SK-N-MC (cell line): Measurements from ENCODE around the gene CPLX1.

Experiments
- DNase-seq: peaks from one replicate; pipeline ENCODE4 v3.0.0-alpha.2; 2011; ENCODE audit warnings: low read depth, low spot score
- H3K27ac ChIP-seq: fragments of 200-600 bp; sonication (generic); 2 replicates; pipeline ENCODE4 v1.5.1; 2016; ENCODE audit warnings: mixed run types
- H3K36me3 ChIP-seq: fragments of 200-600 bp; sonication (generic); 2 replicates; pipeline ENCODE4 v1.6.1; 2017; ENCODE audit warnings: antibody characterized with exemption, low read length, mixed read lengths; ENCODE audit not compliant: insufficient read depth
- H3K4me3 ChIP-seq: fragments of 200-600 bp; sonication (generic); 2 replicates; pipeline ENCODE4 v1.5.1; 2016
- H3K9ac ChIP-seq: fragments of 200-600 bp; sonication (generic); 2 replicates; pipeline ENCODE4 v1.8.0; 2017; ENCODE audit warnings: mixed run types, mixed read lengths; ENCODE audit not compliant: insufficient read length
- H3K9me3 ChIP-seq: fragments of 200-600 bp; sonication (generic); 2 replicates; pipeline ENCODE4 v1.6.1; 2017; ENCODE audit warnings: low read depth, mild to moderate bottlenecking, antibody characterized with exemption, low read length, moderate library complexity, mixed read lengths
- EZH2 ChIP-seq: fragments of 200-600 bp; sonication (generic); IDR thresholded peaks from one replicate; pipeline ENCODE4 v1.6.1; 2017; ENCODE audit warnings: antibody characterized with exemption
- FOXP2 ChIP-seq: optimal IDR thresholded peaks from 2 replicates; pipeline ENCODE3; 2011; ENCODE audit warnings: mild to moderate bottlenecking, moderate library complexity; ENCODE audit not compliant: insufficient read depth; ENCODE audit errors: extremely low read length, control extremely low read depth
- POLR2AphosphoS5 ChIP-seq: IDR thresholded peaks from 2 replicates; pipeline ENCODE4 v1.6.1; 2012; ENCODE audit warnings: mild to moderate bottlenecking, low read depth, low read length, borderline replicate concordance

CPLX1 gene

DNA sequence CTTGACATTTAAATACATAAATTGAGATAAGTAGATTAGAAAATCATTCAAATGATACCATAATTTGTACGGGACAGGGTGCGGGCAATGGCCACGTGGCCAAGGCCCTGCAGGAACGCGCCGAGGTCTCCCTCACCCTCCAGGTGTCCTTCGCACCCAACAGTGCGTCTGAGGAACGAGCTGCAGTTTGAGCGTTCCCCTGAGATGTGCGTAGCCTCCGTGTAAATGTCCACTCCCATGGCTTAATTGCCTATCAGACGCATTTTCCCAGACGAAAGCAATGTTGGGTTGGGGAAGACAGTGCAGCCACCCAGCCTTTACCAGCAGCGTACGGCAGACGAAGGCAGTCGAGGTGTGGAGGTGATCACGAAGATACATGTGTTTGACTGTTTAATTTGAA is 56.4 kb downstream of the CPLX1 start:
- Histone ChIP-seq H3K27ac (0 out of 2 replicates have a peak overlapping the region, but pooled peaks have one; percentile 16), H3K36me3 (peaks cover 60% of the 10 kb centered on the region), H3K4me3 (no peak overlapping the region), H3K9ac (no peak overlapping the region), H3K9me3 (no peaks in the 10 kb centered on the region)
- no peak for DNase-seq
- no peak for TF ChIP-seq EZH2
- TF ChIP-seq FOXP2, result no peak
- TF ChIP-seq POLR2AphosphoS5, result no peak

DNA sequence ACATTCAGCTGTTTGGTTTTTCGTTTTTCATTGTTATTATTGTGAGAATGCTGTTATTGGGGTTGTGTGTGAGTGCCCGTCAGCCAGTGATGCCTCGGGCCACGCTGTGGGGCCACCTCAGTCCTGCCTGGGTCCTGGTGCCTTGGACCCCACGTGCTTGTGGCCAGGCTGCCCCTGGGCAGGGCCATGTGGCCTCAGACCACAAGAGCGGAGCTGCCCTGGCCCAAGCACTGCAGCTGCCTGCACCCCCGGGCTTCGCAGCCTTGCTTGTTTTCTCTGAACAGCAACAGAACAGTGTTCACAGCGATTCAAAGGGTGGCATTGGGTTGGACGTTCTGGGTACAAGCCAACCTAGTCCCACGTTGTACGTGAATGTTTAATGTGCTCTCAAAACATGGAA is 56.9 kb downstream of the CPLX1 start:
- no peak for DNase-seq
- Histone ChIP-seq H3K4me3 (no peak overlapping the region), H3K9ac (no peak overlapping the region), H3K27ac (peak overlapping the region; percentile 14; the same call in 1 of the 2 replicates), H3K36me3 (peaks cover 63% of the 10 kb centered on the region), H3K9me3 (no peaks in the 10 kb centered on the region)
- TF ChIP-seq EZH2 (no peak), POLR2AphosphoS5 (no peak), FOXP2 (no peak)

GRCh38 chr4:768076-768475 is 57.9 kb downstream of the CPLX1 start:
- no peak for DNase-seq
- H3K4me3 ChIP-seq, result no peak overlapping the region
- peaks cover 72% of the 10 kb centered on the region for H3K36me3 ChIP-seq
- no peaks in the 10 kb centered on the region for H3K9me3 ChIP-seq
- TF ChIP-seq EZH2 (no peak), POLR2AphosphoS5 (no peak; the same call in 1 of the 2 replicates), FOXP2 (no peak)
- H3K27ac ChIP-seq, result peak overlapping the region; percentile 77
- no peak overlapping the region for H3K9ac ChIP-seq

GRCh38 chr4:766559-767283 is 59.2 kb downstream of the CPLX1 start:
- DNase-seq, result no peak
- Histone ChIP-seq H3K27ac (peak overlapping the region; percentile 77), H3K36me3 (peaks cover 86% of the 10 kb centered on the region), H3K9ac (no peak overlapping the region), H3K4me3 (no peak overlapping the region), H3K9me3 (no peaks in the 10 kb centered on the region)
- TF ChIP-seq EZH2 (no peak), FOXP2 (no peak), POLR2AphosphoS5 (no peak)

DNA sequence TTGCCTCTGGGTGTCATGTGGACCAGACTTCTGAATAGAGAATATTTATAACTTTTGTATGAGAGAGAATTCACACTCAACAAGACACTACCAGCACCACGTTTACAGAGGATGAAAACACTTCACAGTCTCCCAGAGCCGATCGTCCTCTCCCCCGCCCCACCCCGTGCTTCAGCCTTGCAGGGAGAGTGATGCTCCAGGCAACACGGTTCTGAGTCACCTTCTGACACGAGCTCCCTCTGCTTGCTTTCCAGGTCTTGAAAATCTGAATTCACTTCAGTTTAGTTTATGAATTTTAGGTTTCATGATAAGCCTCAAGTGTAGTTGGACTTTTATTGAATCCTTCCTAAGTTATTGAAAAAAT is 59.8 kb downstream of the CPLX1 start:
- peak overlapping the region; percentile 77 for H3K27ac ChIP-seq
- no peak for DNase-seq
- TF ChIP-seq POLR2AphosphoS5 (no peak), EZH2 (no peak), FOXP2 (no peak)
- no peak overlapping the region for H3K4me3 ChIP-seq
- H3K9me3 ChIP-seq, result no peaks in the 10 kb centered on the region
- H3K9ac ChIP-seq, result no peak overlapping the region
- H3K36me3 ChIP-seq, result peaks cover 87% of the 10 kb centered on the region

- no peak overlapping the region for H3K9ac ChIP-seq
- H3K36me3 ChIP-seq, result peaks cover 89% of the 10 kb centered on the region
- TF ChIP-seq FOXP2 (no peak), POLR2AphosphoS5 (no peak), EZH2 (no peak)
- H3K4me3 ChIP-seq, result no peak overlapping the region
- H3K27ac ChIP-seq, result 0 out of 2 replicates have a peak overlapping the region, but pooled peaks have one; percentile 77
- no peak for DNase-seq
- H3K9me3 ChIP-seq, result no peaks in the 10 kb centered on the region
These were observed 61.3 kb downstream of the CPLX1 start for GRCh38 chr4:764405-765169.

DNA sequence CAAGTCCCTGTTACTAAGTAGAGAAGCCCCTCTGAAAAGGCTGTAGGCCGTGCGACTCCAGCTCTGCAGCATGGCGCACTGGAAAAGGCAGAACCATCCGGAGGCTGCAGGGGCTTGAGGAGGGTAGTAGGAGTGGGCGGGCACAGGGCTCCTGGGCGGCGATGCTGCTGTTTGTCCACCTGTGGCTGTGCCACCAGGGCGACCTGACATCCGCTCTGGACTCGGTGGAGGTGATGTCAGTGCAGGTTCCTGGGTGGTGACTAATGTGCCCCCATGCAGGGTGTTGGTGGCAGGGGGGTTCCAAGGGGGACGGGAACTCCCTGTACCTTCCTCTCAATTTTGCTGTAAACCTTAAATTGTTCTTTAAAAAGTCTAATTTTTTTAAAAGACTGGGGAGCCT is 62.0 kb downstream of the CPLX1 start:
- H3K4me3 ChIP-seq, result no peak overlapping the region
- H3K36me3 ChIP-seq, result peaks cover 83% of the 10 kb centered on the region
- H3K27ac ChIP-seq, result no peak overlapping the region
- no peak for DNase-seq
- no peak for TF ChIP-seq FOXP2
- TF ChIP-seq EZH2, result no peak
- TF ChIP-seq POLR2AphosphoS5, result peak; percentile 33; the same call in 1 of the 2 replicates
- H3K9ac ChIP-seq, result no peak overlapping the region
- no peaks in the 10 kb centered on the region for H3K9me3 ChIP-seq

GRCh38 chr4:763191-763810 is 62.6 kb downstream of the CPLX1 start:
- Histone ChIP-seq H3K4me3 (no peak overlapping the region), H3K36me3 (peaks cover 79% of the 10 kb centered on the region), H3K9ac (no peak overlapping the region), H3K9me3 (no peaks in the 10 kb centered on the region), H3K27ac (no peak overlapping the region)
- TF ChIP-seq FOXP2, result no peak
- TF ChIP-seq POLR2AphosphoS5, result no peak
- TF ChIP-seq EZH2, result no peak
- DNase-seq, result no peak
